HUES6 (cell line): Measurements from ENCODE around the gene ZNF195.
"Not testable (repeated sequence)": the region's sequence is repeated elsewhere in the genome, so short reads cannot be mapped to it uniquely, and the experiment has no call there.

ENCODE experiments used
- H3K27ac ChIP-seq: 2 replicates; pipeline ENCODE4 v1.7.0; 2013; ENCODE audit warnings: low read depth, mild to moderate bottlenecking, low read length, inconsistent platforms
- H3K27me3 ChIP-seq: 2 replicates; pipeline ENCODE4 v1.6.1; 2013; ENCODE audit warnings: low read length; ENCODE audit not compliant: control insufficient read depth, insufficient read depth
- H3K36me3 ChIP-seq: 2 replicates; pipeline ENCODE4 v1.6.1; 2013; ENCODE audit warnings: low read length; ENCODE audit not compliant: control insufficient read depth, insufficient read depth
- H3K4me1 ChIP-seq: 2 replicates; pipeline ENCODE4 v1.6.1; 2013; ENCODE audit warnings: low read length; ENCODE audit not compliant: control insufficient read depth, insufficient read depth
- H3K4me3 ChIP-seq: 2 replicates; pipeline ENCODE4 v1.5.1; 2013; ENCODE audit warnings: low read depth, low read length
- H3K9ac ChIP-seq: one replicate; pipeline ENCODE4 v1.6.1; 2013; ENCODE audit warnings: mild to moderate bottlenecking, low read length
- H3K9me3 ChIP-seq: 2 replicates; pipeline ENCODE4 v1.6.1; 2013; ENCODE audit warnings: low read depth, low read length; ENCODE audit not compliant: control insufficient read depth, insufficient read depth

Gene ZNF195

DNA sequence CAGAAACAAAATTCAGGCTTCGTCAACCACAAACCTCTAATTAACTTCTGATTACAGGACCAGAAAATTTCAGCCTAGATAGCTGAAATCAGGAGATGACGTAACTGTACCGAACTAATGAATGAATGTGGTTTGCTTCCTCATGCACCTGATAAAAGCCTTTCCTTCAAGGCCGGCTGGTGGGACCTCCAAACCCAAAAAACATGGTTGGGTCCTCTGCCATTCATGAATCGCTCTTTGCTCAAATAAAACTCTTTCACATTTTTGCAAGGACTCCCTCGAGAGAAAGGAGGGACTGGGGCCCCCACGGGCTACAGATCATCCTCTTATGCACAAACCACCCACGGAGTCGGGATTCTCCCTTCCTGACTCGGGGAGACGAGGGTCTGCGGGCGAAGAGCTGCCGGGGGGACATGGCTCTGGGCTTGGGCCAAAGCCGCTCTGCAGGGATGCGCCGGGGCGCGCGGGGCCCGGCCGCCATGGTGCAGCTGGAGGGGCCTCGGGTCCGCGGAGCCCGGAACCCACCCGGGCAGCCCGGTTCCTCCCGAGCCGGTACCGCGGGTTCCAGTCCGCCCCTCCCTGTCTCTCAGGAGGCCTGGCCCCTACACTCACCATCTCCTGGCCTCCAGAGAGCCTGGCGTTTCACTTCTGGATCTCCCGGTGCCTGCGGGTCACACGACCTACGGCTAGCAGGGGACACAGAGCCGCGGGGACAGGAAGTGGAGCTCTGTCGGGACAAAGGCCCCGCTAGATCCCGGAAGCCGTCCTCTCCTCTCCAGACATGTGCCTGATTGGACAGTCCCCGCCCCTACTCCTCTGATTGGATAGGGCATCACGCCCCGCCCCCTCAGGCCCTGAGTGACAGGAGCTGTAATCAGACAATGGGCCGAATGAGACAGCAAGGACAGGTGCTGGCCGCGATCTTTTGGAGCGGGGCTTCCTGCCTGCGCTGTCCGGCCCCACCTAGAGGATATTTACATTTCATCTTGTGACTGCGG, at the start of gene ZNF195:
Gene ZNF195 (minus strand): TSS at position 721 of the 998 bp plus-strand sequence. CDS start 106 bp downstream, at position 615.
- Histone ChIP-seq H3K4me1 (peaks cover 28% of the 10 kb centered on the region), H3K4me3 (peak within 1 kb of the TSS; percentile 98), H3K36me3 (peaks cover 54% of the 10 kb centered on the region), H3K27me3 (no peaks in the 10 kb centered on the region), H3K9ac (peak within 1 kb of the TSS; percentile 99), H3K27ac (peak within 1 kb of the TSS; percentile 98), H3K9me3 (peaks cover 21% of the 10 kb centered on the region; the same call in 1 of the 2 replicates)

DNA sequence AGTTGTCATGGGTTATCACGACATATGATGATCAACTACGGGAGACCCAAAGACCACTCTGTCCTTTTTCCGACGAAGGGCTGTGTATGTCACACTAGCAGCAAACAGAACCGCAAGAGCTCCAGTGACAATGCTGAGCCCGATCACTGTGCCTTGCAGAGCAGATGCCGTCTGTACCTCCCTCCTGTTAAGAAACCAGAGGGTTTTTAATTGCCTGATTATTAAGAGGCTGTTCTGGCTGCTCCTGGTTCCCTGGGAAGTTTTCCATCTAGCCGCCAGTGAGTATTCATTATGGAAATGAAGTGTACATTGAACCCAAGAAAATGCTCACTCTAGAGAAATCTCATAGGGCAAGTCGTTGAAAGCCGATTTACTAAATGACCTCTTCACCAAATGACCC, 49.1 kb upstream of the ZNF195 start:
- not testable (repeated sequence) for H3K36me3 ChIP-seq, H3K9ac ChIP-seq, H3K27ac ChIP-seq, H3K27me3 ChIP-seq, H3K9me3 ChIP-seq, H3K4me3 ChIP-seq, H3K4me1 ChIP-seq

DNA sequence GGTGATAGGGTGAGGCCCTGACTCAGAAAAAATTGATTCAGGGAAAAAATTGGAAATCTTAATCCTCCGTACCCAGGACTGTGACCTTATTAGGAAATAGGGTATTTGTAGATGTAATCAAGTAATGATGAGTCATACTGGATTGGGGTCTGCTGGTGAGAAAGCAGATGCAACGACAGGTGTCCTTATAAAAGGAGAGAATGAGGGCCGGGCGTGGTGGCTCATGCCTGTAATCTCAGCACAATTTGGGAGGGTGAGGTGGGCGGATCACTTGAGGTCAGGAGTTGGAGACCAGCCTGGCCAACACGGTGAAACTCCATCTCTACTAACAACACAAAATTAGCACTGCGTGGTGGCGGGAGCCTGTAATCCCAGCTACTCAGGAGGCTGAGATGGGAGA, 47.6 kb upstream of the ZNF195 start:
- not testable (repeated sequence) for H3K27ac ChIP-seq, H3K4me3 ChIP-seq, H3K36me3 ChIP-seq, H3K9me3 ChIP-seq, H3K27me3 ChIP-seq, H3K9ac ChIP-seq, H3K4me1 ChIP-seq

DNA sequence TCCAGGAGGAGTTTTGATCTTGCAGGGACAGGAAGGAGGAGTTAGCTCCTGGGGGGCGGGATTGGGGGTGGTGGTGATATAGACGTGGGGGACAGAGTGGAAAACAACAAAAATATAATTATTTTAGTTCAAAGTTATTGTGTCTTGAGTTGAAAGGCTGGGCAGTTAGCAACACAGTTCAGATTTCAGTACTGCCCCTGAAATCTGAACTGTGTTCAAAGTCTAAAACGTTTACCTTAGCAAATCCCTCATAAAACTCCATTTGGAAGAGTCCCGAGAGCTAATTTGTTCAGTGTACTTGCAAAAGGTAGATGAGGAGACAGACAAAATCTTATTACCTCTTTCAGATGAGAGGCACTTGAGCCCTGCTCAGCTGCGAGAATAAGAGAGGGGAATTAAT, 45.0 kb upstream of the ZNF195 start:
- peak overlapping the region; percentile 65; the same call in 1 of the 2 replicates for H3K4me3 ChIP-seq
- H3K27me3 ChIP-seq, H3K9ac ChIP-seq, H3K27ac ChIP-seq, H3K4me1 ChIP-seq, H3K9me3 ChIP-seq, H3K36me3 ChIP-seq: not testable (repeated sequence)

DNA sequence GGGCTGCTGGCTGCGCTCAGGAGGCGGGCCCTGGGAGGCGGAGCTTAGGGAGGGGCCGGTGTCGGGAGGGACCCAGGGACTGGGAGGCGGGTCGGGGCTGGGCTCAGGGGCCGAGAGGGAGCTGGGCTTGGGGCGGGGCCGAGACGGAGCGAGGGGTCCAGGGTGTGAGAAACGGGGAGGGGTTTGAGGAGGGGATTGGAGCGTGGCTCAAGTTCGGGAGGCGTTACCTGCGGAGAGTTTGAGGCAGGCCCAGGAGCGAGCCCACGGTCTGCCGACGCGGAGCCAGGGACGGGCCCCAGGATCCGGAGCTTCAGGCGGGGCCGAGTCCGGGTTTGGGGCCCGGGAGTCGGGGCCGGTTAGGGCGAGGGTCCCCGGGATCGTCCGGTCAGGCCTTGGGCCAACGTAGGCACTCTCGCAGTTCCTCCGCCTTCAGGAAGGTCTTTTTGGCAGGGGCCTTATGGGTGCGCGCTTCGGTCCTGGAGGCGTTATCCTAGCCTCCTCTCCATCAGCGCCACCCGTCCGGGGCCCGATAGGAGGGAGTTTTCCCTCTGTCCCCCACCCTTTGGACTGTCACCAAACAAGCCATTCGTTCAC, 44.3 kb upstream of the ZNF195 start:
- H3K9ac ChIP-seq = peak overlapping the region; percentile 63
- H3K36me3 ChIP-seq, H3K27me3 ChIP-seq, H3K9me3 ChIP-seq, H3K4me1 ChIP-seq, H3K27ac ChIP-seq: not testable (repeated sequence)
- H3K4me3 ChIP-seq = peak overlapping the region; percentile 81

DNA sequence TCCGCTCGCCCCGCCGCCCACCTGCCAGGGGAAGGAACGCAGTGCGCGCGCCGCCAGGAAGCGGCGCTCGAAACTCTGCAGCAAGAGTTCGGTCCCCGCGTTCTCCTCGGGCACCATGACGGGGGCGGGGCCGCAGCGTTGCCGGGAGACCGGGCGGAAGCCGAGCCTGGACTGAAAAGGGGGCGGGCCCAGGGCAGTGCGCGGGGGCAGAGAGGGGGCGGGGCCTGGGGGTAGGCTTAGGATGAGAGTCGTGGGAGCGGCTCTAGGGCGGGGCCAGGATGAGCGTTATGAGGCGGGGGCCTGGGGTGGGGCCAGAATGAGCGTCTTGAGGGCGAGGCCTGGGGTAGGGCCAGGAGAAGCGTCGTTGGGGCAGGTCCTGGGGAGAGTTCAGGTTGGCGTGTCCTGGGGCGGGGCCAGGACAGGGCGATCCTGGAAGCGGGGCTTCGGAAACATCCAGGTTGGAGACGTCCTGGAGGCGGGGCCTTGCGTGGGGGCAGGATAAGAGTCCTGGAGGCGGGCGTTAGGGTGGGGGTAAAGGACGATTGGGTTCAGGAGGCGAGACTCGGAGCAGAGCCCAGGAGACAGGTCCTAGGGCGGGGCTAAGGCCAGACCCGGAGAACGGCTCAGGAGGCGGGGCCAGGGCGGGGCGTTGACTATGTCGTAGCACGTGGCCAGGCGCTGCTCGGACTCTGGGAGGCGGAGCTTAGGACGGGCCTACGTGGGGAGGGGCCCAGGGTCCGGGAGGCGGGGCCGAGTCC, 43.6 kb upstream of the ZNF195 start:
- Histone ChIP-seq H3K4me3 (peak overlapping the region; percentile 81), H3K9ac (peak overlapping the region; percentile 83)
- not testable (repeated sequence) for H3K4me1 ChIP-seq, H3K27me3 ChIP-seq, H3K36me3 ChIP-seq, H3K27ac ChIP-seq, H3K9me3 ChIP-seq

DNA sequence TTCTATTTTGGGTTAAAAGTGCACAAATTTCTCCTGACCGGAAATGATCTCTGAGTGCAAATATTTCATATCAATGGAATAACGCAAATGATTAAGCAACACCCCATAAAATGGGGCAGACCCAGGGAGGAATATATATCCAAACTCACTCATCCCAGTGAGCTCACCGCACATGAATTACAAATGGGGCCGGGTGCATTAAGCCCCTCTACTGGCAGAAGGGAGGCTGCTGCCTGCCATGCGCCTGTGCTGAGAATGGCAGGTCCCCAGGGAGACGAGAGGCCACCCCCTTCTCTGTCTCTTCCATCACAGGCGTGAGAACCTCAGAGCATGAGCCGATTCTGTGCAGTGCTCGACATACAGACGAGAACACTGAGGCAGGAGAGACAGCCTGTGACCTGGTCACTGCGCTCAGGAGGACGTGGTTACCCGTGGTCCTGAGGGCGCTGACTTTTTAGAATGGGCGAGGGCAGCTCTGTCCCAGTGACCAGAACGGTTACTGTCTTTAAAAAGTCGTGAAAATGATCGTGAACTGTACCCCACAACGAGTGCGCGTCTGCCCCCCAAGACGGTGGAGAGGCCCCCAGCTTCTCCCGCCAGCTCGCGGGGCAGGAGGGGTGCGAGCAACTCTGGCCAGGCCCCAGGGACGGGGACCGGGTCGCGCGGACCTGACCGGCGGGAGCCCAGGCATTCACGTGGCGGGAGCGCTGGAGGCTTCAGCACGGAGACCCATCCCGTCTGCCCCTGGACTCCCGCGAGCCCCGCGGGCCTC, 42.8 kb upstream of the ZNF195 start:
- H3K9me3 ChIP-seq, H3K4me1 ChIP-seq, H3K27me3 ChIP-seq, H3K36me3 ChIP-seq, H3K27ac ChIP-seq: not testable (repeated sequence)
- H3K9ac ChIP-seq = peak overlapping the region; percentile 83
- peak overlapping the region; percentile 68 for H3K4me3 ChIP-seq

DNA sequence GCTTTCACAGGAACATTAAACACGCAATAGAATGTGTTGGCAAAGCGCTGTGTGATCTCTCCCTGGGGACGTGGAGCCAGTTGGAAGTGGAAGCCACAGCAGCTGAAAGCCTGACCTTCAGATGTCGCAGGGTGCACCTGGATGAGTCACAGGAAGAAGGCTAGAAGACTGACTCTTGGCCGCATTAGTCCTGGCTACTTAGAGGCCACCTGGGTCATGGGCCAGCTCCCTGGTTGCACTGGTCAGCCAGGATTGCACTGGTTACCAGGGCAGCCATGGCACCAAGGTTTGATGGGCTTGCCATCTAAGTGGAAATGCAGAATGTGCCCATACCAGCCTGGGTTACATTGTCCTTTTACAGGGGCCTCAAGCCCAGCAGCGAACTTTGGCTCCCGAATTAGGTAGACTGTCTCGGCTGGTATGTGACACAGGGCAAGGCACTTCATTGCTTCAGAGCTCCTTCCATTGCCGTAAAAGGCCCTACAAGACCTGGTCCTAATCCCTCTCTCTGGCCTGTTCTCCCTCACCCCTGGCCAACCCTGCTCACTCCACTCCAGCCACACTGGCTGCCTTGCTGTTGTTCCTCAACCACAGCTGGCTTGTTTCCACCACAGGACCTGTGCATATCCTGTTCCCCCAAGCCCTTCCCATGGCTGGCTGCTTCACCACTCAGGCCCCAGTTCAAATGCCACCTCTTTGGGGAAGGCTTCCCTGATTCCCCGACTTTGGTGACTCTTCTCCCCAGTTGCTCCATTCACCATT, 41.5 kb upstream of the ZNF195 start:
- H3K4me3 ChIP-seq, H3K4me1 ChIP-seq, H3K36me3 ChIP-seq, H3K9ac ChIP-seq, H3K27me3 ChIP-seq, H3K9me3 ChIP-seq, H3K27ac ChIP-seq: not testable (repeated sequence)

DNA sequence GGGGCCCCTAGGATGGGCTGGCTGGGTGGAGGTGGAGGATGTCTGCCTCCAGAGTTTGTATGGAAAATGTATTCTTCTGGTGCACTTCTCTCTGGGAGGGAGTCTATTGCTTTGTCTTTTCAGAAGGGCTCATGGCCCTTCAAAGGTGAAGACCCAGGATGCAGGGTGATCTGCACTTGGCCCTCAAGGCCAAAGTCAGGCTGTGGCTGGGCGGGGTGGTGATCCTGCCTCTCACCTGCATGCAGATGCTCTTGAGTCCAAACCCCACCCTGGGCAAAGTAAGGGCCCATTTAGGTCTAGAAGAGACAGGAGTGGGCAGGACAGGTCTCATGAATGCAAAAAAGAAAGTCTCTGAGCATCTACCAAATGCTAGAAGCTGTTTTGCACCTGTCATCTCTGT, 40.5 kb upstream of the ZNF195 start:
- not testable (repeated sequence) for H3K27ac ChIP-seq, H3K36me3 ChIP-seq, H3K9ac ChIP-seq, H3K27me3 ChIP-seq, H3K4me1 ChIP-seq, H3K4me3 ChIP-seq, H3K9me3 ChIP-seq

DNA sequence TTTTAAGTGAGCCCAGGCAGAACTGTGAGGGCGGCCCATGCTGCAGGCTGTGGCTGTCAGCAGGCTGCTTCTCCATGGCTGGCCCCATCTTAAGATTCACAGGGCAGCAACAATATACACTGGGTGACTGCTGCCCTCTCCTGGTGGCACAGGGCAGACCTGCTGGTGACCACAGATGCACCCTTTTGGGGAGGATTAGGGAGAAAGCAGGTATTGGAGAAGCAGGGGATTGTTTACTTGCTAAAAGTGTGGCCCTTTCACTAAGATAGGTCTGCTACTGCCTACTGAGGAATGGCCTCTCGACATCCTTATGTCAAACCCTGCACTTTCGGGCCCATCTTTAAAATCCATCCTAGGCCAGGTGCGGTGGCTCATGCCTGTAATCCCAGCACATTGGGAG, 38.1 kb upstream of the ZNF195 start:
- H3K4me3 ChIP-seq, H3K9me3 ChIP-seq, H3K9ac ChIP-seq, H3K4me1 ChIP-seq, H3K36me3 ChIP-seq, H3K27ac ChIP-seq, H3K27me3 ChIP-seq: not testable (repeated sequence)
